ENCODE measurements around the gene IMPA2. TPM values are rescaled to one million over a fixed set of nuclear protein-coding genes. Genes with fewer than 3 reads are reported as not detected.
A peak's percentile ranks its signal among the peaks of the same experiment; 100 is the strongest.
"Not testable (repeated sequence)": the region's sequence is repeated elsewhere in the genome, so short reads cannot be mapped to it uniquely, and the experiment has no call there.

The IMPA2 gene
- total and polyA plus RNA-seq, 2 experiments from 2014 or later = 8.1 to 13.0 TPM

DNA sequence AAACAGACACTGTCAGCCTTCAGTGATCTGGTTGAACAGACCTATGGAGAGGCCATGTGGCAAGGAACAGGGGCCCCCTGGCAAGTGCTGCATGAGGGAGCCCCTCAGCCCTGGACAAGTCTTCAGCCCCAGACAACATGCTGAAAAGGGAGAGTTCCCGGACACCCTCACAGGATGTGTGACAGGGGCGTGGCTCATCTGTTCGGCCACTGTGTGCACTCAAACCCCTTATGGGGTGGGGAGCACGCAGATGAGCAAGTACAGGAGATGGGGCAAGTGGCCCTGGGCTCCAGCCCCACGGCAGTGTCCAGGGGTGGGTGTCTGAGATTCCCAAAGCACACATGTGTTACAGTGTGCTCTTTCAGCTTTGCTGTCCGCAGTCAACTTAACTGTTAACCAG is 37.8 kb upstream of the IMPA2 start:
- TF ChIP-seq EZH2phosphoT487 (IDR thresholded peaks at IDR 0.05; ENCODE audit: insufficient read depth, low read depth) = no peak
- TF ChIP-seq EZH2 (IDR thresholded peaks at IDR 0.05; ENCODE audit: insufficient read depth, poor library complexity, severe bottlenecking) = no peak
- 62 to 75% methylated on average over 6 of the region's 6 CpGs for WGBS, 2 experiments (ENCODE audit: low coverage in 1 of 2, low lambda C conversion rate in 2 of 2, missing lambda C conversion rate in 2 of 2)
- H3K4me2 ChIP-seq (ENCODE audit: unreplicated experiment) = no peak overlapping the region

DNA sequence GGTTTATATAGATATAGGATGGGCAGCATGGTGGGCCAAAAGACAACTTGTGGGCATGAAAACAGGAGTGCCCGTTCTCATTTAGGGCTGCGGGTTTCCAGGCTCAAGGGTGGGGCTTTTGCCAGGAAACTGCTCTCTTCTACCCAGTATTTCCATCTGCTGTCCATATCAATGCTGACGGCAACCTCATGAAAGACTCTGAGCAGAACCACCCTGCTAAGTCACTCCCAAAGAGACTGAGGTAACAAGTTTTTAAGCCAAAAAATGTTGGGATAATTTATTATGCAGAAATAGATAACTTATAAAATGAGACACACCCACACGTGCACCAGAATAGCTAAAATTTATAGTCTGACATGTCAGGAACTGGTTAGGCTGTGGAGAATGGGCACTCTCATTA is 37.1 kb upstream of the IMPA2 start:
- Histone ChIP-seq H3K27ac (no peak overlapping the region), H3F3A (ENCODE audit: insufficient read depth) (peaks cover 16% of the 10 kb centered on the region; the same call in 1 of the 2 replicates), H2AFZ (no peak overlapping the region), H3K9me2 (ENCODE audit: insufficient read depth) (no peaks in the 10 kb centered on the region), H3K4me1 (ENCODE audit: insufficient read depth) (peaks cover 33% of the 10 kb centered on the region), H3K9me3 (ENCODE audit: low read depth) (no peaks in the 10 kb centered on the region), H3K27me3 (replicated peaks; ENCODE audit: insufficient read depth) (no peaks in the 10 kb centered on the region), H3K36me3 (ENCODE audit: low read depth) (no peaks in the 10 kb centered on the region), H3K4me3 (no peak overlapping the region), H4K20me1 (ENCODE audit: insufficient read depth) (no peaks in the 10 kb centered on the region), H3K79me2 (ENCODE audit: insufficient read depth) (no peaks in the 10 kb centered on the region), H3K9ac (no peak overlapping the region), H3K4me2 (ENCODE audit: unreplicated experiment) (no peak overlapping the region)
- no peak for TF ChIP-seq EZH2phosphoT487 (IDR thresholded peaks at IDR 0.05; ENCODE audit: insufficient read depth, low read depth)
- no peak for TF ChIP-seq EZH2 (IDR thresholded peaks at IDR 0.05; ENCODE audit: insufficient read depth, poor library complexity, severe bottlenecking)
- in situ Hi-C loops (cut with MboI) = no loop called here
- no peak for DNase-seq
- 95% methylated on average over 4 of the region's 4 CpGs for WGBS, 2 experiments (ENCODE audit: low coverage in 1 of 2, low lambda C conversion rate in 2 of 2, missing lambda C conversion rate in 2 of 2)

More for the DNA sequence above, 37.8 kb upstream of the IMPA2 start:
- Histone ChIP-seq H3K79me2 (ENCODE audit: insufficient read depth) (no peaks in the 10 kb centered on the region), H3F3A (ENCODE audit: insufficient read depth) (peaks cover 10% of the 10 kb centered on the region; the same call in 1 of the 2 replicates), H3K27ac (no peak overlapping the region), H3K9me3 (ENCODE audit: low read depth) (no peaks in the 10 kb centered on the region), H3K4me1 (ENCODE audit: insufficient read depth) (peaks cover 26% of the 10 kb centered on the region), H4K20me1 (ENCODE audit: insufficient read depth) (no peaks in the 10 kb centered on the region), H3K36me3 (ENCODE audit: low read depth) (no peaks in the 10 kb centered on the region), H3K9me2 (ENCODE audit: insufficient read depth) (no peaks in the 10 kb centered on the region), H3K9ac (no peak overlapping the region), H2AFZ (no peak overlapping the region), H3K4me3 (no peak overlapping the region), H3K27me3 (replicated peaks; ENCODE audit: insufficient read depth) (no peaks in the 10 kb centered on the region)
- in situ Hi-C loops (cut with MboI) = no loop called here
- no peak for DNase-seq

DNA sequence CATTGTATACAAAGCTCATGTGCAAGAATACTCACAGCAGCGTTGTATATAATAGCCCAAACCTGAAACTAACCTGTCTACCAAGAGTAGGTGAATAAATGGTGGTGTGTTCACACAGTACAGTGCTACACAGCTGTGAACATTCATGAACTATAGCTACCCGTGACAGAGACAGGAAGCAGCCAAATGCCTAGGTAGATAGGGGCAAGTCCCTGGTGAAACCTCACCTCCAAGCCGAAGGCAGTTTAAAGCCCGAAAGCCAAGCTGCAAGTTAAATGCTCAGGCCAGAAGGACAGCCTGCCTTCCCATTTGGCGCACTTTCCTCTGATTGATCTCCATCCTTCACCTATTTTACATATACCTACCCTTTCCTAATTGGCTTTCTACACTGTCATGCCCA is 36.5 kb upstream of the IMPA2 start:
- 98% methylated on average over 5 of the region's 5 CpGs for WGBS, 2 experiments (ENCODE audit: low coverage in 1 of 2, low lambda C conversion rate in 2 of 2, missing lambda C conversion rate in 2 of 2)
- H3K36me3 ChIP-seq (ENCODE audit: low read depth) = no peaks in the 10 kb centered on the region
- no peak overlapping the region for H3K4me3 ChIP-seq
- H3K9me2 ChIP-seq (ENCODE audit: insufficient read depth) = no peaks in the 10 kb centered on the region
- H3K4me1 ChIP-seq (ENCODE audit: insufficient read depth) = peaks cover 38% of the 10 kb centered on the region
- no peak overlapping the region for H3K4me2 ChIP-seq (ENCODE audit: unreplicated experiment)
- no peaks in the 10 kb centered on the region for H4K20me1 ChIP-seq (ENCODE audit: insufficient read depth)
- H3K9ac ChIP-seq = no peak overlapping the region
- H3K27ac ChIP-seq = no peak overlapping the region
- no peaks in the 10 kb centered on the region for H3K79me2 ChIP-seq (ENCODE audit: insufficient read depth)
- no peaks in the 10 kb centered on the region for H3K9me3 ChIP-seq (ENCODE audit: low read depth)
- DNase-seq = no peak
- TF ChIP-seq EZH2phosphoT487 (IDR thresholded peaks at IDR 0.05; ENCODE audit: insufficient read depth, low read depth) (no peak), EZH2 (IDR thresholded peaks at IDR 0.05; ENCODE audit: insufficient read depth, poor library complexity, severe bottlenecking) (no peak)
- in situ Hi-C loops (cut with MboI) = no loop called here
- no peak overlapping the region for H2AFZ ChIP-seq
- H3F3A ChIP-seq (ENCODE audit: insufficient read depth) = peaks cover 19% of the 10 kb centered on the region; the same call in 1 of the 2 replicates
- H3K27me3 ChIP-seq (replicated peaks; ENCODE audit: insufficient read depth) = no peaks in the 10 kb centered on the region

DNA sequence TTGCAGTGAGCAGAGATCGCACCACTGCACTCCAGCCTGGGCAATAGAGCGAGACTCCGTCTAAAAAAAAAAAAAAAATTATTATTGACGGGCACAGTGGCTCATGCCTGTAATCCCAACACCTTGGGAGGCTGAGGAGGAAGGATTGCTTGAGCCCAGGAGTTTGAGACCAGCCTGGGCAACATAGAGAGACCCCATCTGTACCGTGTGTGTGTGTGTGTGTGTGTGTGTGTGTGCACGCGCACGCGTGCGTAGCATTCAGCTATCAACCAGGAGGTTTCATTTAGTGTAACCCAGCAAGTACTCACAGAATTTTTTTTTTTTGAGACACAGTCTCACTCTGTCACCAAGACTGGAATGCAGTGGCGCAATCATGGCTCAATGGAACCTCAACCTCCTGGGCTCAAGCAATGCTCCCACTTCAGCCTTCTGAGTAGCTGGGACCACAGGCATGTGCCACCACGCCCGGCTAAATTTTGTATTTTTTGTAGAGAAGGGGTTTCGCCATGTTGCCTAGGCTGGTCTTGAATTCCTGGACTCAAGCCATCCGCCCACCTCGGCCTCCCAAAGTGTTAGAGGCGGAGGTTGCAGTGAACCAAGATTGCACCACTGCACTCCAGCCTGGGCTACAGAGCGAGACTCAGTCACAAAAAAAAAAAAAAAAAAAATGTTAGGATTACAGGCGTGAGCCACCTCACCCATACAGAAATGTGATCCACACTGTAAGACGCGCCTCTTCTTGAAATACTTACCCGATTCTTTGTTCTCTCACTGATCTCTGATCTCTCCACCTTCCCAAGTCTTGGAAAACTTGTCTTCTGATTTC is 35.3 kb upstream of the IMPA2 start:
- peak overlapping the region; percentile 94 for H2AFZ ChIP-seq
- H3K9ac ChIP-seq = peak overlapping the region; percentile 80
- in situ Hi-C loops (cut with MboI); H3K9me2 ChIP-seq (ENCODE audit: insufficient read depth); H4K20me1 ChIP-seq (ENCODE audit: insufficient read depth); H3K79me2 ChIP-seq (ENCODE audit: insufficient read depth); H3K36me3 ChIP-seq (ENCODE audit: low read depth); H3K4me3 ChIP-seq; H3K9me3 ChIP-seq (ENCODE audit: low read depth); H3K27me3 ChIP-seq (replicated peaks; ENCODE audit: insufficient read depth): not testable (repeated sequence)
- peaks cover 38% of the 10 kb centered on the region for H3K4me1 ChIP-seq (ENCODE audit: insufficient read depth)
- 87% methylated on average over 20 to 22 of the region's 22 CpGs for WGBS, 2 experiments (ENCODE audit: low coverage in 1 of 2, low lambda C conversion rate in 2 of 2, missing lambda C conversion rate in 2 of 2)
- H3K4me2 ChIP-seq (ENCODE audit: unreplicated experiment) = peak overlapping the region; percentile 79
- DNase-seq = peak; percentile 51
- H3F3A ChIP-seq (ENCODE audit: insufficient read depth) = peaks cover 19% of the 10 kb centered on the region; the same call in 1 of the 2 replicates
- peak overlapping the region; percentile 79 for H3K27ac ChIP-seq
